Measurements from ENCODE around the gene ELP4.
A peak's percentile ranks its signal among the peaks of the same experiment; 100 is the strongest.
"Not testable (repeated sequence)": the region's sequence is repeated elsewhere in the genome, so short reads cannot be mapped to it uniquely, and the experiment has no call there.

ELP4 gene, protein sequence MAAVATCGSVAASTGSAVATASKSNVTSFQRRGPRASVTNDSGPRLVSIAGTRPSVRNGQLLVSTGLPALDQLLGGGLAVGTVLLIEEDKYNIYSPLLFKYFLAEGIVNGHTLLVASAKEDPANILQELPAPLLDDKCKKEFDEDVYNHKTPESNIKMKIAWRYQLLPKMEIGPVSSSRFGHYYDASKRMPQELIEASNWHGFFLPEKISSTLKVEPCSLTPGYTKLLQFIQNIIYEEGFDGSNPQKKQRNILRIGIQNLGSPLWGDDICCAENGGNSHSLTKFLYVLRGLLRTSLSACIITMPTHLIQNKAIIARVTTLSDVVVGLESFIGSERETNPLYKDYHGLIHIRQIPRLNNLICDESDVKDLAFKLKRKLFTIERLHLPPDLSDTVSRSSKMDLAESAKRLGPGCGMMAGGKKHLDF

DNA sequence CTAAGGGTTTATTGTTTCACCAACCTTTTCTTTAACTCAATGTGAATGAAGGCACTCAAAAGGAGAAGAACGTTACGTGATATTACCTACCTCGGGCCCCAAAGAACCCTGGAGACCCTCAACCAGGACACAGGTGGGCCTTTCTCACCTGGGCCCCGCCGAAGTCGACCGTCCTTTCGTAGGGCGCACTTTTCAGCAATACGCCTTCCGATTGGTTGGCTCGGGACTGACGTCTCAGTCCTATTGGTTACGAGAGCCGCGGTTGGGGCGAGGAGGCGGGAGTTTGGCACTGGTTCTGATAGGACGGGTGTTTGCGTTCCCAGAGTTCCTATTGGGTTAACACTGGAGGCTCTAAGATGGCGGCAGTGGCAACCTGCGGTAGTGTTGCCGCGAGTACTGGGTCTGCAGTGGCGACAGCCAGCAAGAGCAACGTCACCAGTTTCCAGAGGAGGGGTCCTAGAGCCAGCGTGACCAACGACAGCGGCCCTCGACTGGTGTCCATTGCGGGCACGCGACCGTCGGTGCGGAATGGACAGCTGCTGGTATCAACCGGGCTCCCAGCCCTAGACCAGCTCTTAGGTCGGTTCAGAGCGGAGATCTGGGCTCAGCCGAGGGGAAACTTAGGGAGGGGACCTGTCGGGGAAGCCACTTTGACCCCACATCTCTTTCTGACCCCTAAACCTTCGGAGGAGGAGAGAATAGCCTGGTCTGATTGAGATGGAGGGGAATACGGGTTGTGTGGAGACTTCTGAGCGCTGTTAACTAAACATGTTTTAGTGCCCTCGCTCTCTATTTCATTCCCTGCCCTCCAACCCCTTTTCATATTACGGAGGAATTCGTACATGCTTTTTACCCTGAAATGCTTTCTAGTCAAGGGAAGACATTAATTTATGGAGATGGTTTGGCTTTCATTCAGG lies at the start of gene ELP4, which contains the start of gene IMMP1L:
ELP4 (plus strand) TSS at position 339 of the 917 bp plus-strand sequence; CDS start at position 357, 18 bp downstream.
IMMP1L (minus strand) TSS at position 194 of the 917 bp plus-strand sequence. CDS start 46,346 bp downstream, outside the sequence.
- peak; percentile 76 for DNase-seq

DNA sequence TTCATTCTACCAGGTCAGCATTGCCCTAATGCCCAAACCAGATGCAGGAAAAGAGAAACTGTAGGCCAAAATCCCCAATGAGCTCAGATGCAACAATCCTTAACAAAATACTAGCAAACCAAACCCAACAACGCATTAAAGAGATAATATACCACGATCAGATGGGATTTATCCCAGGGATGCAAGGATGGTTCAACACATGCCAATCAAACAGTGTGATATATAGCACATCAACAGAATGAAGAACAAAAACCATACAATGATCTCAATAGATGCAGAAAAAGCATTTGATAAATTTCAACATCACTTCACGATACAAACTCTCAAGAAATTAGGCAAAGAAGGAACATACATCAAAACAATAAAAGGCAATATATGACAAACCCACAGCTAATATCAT lies 45.1 kb upstream of the ELP4 start:
- DNase-seq, result no peak

DNA sequence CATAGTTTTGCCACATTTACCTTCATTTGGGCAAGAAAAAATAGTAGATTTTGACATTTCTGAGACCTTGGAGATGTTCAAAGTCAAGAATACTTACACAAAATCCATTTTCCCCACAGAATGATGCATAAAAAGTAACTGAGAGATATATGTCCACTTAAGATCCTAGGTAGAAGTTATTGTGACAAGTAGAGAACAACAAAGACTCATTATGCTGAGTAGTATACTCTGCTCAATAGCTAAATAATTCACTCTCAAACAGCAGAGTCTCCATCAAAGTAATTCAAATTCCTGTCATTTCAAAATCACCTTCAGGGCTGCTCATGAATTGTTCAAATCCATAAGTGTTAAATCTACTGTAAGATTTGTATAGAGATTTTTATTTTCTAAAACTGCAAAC lies 35.5 kb upstream of the ELP4 start:
- no peak for DNase-seq

DNA sequence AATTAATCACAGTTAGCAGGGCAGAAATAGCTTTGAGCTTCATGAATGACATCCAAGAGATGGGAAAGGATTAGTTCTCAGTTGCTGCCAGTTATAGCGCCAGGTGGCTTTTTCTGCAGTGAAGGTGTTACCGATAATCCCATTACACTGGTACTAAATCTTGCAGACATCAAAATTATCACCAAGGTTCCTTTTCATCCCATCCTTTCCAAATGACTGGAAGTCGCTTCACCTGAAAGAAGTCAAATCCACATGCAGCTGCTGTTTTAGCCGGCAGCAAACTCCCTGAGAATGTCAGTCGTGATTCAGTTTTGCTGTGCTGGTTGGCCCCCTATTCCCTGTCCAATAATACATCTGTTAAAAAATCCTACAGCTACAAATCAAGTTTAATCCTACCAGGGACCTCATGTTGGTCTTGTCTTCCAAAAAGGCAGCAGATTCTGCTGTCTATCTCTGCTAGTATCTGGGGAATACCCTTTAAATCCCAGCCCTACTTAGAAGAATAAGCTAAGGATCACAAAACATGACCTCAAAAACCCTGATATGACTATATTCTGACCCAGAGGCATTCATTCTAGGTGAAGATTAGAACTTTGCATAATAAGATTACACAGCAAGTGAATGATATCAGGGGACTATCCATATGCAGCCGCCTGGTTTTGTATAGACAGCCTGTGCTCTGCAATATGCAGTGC lies 31.9 kb upstream of the ELP4 start:
- no peak for DNase-seq

DNA sequence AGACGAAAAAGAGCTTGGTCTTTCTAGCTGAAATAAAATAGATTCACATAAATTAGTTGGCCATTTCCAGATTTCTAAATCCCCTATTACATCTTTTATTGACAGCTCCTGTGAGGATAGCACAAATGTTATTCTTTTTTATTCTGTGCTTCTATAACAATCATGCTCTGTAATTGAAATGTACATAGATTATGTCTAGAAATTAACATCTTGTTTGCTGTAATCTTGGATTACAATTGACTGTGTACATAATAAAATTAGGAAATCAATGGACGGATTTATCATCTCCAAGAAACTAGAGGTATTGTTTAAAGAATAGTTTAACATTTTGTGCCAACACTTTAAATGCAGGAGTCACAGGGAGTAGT lies 31.4 kb upstream of the ELP4 start:
- DNase-seq, result no peak

DNA sequence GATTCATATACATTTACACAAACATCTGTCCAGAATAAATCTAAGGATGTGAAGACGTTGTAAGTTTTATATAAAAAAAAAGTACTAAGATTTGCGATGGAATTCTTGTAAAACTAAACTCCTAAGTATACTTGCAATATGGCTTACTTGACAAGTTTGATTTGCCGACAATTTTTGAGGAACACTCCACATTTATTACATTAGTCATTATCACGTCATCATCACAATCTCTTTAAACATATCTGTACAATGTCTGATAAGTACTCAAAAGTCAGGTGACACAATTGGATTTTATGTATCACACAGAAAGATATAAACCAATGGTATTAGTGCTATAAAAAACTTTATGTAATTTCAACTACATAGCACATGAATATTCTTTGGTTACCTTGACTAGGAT lies 30.5 kb upstream of the ELP4 start:
- no peak for DNase-seq

DNA sequence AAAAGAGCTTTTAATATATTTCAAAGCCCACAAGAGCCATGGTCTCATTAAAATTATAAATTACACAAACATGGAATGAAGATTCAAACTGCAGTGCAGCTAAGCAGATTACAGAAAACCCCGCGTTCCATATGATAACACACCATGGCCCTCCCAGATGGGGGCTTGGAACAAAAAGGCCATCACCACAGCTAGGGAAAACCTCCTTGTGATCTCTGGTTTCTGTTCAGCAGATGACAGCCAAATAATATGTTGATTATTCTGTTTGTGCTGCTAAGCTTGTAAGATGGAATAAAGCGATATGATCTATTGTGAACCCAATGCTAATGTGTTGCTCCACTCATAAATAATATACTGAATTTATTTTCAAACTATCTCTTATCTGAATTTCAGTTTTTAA lies 28.6 kb upstream of the ELP4 start:
- DNase-seq, result no peak

DNA sequence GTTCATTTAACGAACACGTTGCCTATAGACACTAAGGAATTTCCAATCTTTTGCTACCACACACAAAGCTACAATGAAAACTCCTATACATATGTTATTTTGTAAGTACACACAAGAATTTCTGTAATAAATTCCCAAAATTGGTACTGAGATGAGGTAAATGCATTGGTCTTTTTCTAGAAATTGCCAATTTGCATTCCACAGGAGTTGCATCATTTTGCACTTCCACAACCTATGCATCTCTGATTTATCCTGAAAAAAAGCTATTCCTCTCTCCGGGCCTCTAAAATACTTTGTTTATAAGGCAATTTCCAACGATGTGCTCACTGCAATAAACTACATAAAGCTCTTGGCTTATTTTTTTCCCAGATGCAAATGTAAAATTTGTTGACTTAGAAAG lies 25.1 kb upstream of the ELP4 start:
- DNase-seq, result no peak

DNA sequence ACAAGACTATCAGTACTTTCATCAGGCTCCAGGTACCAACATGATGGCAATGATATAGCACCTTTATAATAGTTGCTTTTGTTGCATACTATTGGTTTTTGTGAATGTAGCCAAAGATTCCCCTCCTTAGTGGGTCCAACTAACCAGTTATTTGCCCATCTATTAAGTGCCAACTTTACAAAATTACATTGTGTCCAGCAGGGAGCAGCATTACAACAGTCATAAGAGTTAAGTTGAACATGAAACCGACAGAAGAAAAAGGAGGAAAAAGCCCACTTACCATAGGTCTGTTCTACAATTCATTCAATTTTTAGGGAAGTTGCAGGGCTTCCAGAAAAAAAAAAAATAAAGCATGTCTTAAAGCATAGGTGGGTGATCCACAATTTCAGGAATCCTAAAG lies 21.7 kb upstream of the ELP4 start:
- DNase-seq, result no peak

DNA sequence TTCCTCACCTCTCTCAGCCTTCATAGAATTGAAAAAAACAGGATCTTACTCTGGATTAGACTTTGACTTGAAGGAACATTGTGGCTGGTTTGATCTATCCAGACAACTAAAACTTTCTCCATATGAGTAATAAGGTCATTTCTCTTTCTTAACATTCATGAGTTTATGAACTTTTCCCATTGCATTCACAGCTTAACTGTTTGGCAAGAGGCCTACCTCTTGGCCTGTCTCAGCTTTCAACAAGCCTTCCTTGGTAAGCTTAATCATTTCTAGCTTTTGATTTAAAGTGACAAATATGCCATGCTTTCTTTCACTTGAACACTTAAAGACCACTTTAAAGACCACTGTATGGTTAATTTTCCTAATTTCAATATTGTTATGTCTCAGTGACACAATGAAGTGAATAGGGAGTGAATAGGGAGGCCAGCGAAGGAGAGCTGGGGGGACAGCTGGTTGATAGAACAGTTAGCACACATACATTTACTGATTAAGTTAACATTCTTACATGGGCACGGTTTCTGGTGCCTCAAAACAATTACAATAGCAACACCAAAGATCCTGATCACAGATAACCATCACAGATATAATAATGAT lies 17.1 kb upstream of the ELP4 start:
- DNase-seq, result no peak

DNA sequence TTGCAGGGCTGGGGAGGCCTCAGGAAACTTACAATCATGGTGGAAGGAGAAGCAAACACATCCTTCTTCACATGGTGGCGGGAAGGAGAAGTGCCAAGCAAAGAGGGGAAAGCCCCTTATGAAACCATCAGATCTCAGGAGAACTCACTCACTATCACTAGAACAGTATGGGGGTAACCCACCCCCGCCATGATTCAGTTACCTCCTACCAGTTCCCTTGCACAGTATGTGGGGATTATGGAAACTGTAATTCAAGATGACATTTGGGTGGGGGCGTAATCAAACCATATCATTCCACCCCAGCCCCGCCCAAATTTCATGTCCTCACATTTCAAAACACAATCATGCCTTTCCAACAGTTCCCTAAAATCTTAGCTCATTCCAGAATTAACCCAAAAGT lies 16.3 kb upstream of the ELP4 start:
- no peak for DNase-seq

DNA sequence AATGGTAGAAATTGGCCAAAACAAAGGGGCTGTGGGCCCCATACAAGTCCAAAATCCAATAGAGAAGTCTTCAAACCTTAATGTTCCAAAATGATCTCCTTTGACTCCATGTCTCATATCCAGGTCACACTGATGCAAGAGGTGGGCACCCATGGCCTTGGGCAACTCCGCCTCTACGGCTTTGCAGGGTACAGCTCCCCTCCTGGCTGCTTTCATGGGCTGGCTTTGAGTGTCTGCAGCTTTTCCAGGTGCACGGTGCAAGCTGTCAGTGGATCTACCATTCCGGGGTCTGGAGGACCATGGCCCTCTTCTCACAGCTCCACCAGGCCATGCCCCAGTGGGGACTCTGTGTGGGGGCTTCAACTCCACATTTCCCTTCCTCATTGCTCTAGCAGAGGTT lies 15.8 kb upstream of the ELP4 start:
- DNase-seq, result not testable (repeated sequence)

DNA sequence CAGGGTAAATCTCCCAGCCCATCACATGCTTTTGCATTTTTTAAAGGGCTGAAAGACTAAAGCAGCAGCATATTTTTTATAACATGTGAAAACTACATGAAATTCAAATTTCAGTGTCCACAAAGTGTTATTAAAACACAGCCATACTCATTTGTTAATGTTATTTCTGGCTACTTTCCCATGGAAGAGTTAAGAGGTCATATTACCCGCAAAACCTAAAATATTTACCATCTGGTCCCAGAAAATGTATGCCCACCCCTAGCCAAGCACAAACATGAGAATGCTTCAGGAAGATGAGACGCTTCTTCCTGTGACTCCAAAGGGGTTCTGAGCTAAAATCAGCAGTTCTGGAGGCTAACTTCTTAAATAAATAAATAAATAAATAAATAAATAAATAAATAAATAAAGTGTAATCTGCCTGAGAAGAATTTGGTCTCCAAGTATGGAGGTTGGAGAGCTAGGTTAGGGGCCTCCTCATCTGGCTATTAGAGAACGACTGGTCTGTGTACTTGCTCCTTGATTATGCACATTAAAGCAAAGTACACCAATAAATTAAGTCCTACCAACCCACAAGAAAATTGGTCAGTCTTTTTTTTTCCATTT lies 9.9 kb upstream of the ELP4 start:
- DNase-seq, result no peak

DNA sequence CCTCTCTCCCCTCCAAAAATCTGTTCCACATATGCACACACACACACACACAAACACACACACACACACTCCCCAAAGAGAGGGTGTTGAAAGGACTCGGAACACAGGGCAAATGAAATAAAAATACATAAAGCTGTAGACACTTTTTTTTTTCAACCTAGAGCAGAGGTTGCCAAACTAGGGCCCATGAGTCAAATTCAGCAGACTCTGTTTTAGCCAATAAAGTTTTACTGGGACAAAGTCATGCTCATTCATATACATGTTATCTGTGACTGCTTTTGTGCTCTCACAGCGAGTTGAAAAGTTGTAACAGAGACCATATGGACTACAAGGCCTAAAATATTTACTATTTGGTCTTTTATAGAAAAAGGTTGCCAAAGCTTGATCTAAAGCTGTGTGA lies 9.0 kb upstream of the ELP4 start:
- no peak for DNase-seq

DNA sequence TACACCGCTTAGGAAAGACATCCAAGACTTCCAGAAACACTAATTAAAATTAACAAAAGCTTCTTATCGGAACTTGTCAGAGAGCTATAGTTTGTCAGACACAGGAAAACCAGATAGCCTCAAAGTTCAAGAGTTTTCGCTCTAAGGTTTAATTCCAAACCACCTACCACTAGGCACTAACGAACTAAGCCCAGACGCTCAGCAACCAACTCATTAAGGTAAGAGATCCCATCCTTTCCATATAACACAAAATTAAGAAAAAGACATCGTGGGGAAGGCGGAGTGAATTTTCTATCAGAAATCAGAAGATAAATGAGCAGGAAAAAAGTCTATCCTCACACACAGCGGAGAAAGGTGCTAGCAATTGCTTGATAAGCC lies 527 bp upstream of the ELP4 start:
- DNase-seq, result no peak

DNA sequence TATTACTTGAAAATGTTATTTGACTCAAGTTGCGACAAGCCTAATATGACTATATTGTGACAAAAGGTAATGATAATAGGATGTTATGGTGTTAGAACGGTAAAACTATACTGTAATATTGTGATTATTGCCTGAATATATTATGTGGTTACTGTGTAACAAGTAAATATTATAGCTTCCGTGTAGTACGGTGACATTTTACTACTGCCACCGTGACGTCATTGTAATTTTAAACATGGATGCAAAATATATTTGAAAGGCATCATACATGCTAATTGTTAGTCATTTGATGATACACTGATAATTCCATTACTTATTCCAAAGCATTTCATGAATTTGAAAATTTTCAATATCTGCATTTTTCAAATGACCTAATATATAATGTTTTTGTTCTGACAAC lies 2.5 kb downstream of the ELP4 start:
- no peak for DNase-seq

DNA sequence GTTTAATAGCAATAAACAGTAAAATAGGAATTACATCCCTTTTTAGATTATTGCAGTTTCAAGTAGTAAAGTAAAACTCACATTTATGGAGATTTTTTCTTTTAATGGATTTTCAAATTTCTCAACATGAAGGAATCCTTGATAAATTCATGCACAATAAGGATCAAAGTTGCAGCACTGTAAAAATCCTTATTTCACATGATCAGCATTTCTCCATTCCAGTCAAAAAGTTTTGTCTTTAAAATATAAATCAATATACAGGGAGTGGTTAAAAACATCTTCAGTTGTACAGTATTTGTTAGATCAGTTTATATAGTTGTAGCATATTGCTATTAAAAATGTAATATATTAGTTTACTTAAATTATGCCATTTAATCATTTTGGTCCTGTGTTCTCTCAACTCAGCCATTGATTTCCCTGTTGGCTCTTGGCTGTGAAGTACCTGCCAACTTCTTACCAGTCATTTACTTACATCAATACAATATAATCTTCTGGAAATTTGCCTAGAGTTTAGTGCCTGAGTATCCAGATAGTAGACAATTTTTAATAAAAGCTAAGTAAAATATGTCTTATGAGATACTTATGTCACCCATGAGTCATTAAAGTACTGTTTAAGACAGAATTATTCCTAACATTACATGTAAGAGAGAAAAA lies 12.1 kb downstream of the ELP4 start:
- DNase-seq, result no peak

DNA sequence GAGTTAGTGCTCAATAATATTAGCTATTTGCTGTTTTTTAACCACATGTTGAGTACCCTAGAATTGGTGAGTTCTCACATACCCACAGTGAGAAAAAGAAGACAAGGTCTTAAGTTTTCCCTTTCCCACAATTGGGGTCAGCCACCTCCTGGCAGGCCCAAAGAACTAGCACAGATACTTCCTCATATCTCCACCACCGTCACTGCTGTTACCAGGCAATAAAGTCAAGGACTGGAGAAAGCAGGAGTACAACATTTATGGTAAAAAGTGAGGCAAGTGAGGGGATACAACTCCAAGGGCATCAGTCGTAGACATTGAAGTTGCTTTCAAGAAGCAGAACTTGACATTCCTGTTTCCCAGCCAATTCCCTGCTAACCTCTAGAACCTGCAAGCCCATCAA lies 19.6 kb downstream of the ELP4 start:
- no peak for DNase-seq

DNA sequence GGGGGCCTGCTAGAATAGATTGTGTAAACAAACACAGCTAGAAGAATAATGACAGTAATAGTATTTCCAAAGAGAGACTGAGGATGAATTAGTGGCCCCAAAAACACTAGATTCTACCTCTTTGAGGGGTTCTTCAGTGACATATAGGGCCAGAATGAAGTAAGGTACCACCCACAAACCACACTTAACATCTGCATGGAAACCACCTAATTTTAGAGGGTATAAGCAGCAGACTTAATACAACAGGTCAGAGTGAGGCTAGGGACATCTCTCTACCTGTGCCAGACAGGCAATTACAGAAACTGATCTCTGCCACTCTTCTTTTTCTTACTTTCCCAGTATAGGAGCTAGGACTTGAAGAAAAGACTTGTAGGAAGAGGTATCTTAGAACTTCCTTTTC lies 20.1 kb downstream of the ELP4 start:
- DNase-seq, result no peak

DNA sequence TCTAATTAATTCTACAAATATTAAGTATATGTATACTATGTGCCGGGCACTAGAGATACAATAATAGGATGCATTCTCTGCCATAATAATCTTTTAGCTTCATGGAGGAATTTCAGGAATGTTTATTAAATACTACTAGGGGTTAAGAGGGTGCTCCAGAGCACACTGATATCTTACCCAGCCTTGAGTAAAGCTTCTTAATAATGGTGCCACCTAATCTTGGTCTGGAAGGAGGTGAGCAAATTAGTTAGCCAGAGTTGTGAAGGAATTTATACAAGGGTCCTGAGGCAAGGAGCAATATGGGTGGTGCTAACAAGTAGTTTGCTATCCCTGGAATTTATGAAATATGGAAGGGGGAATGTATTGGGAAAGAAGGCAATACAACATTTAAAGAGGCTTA lies 21.7 kb downstream of the ELP4 start:
- DNase-seq, result no peak

DNA sequence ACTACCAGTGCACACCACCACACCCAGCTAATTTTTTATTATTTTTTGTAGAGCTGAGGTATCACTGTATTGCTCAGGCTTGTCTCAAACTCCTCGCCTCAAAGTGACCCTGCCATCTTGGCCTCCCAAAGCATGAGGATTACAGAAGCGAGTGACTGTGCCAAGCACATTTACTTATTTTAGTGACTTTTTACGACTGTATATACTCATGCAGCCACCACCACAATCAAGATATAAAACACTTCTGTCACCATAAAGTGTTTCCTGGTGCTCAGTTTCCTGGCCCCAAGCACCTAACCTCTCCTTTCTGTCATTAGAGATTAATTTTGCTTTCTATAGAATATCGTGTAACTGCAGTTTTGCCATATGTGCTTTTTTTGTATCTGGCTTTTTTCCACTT lies 25.9 kb downstream of the ELP4 start:
- no peak for DNase-seq

DNA sequence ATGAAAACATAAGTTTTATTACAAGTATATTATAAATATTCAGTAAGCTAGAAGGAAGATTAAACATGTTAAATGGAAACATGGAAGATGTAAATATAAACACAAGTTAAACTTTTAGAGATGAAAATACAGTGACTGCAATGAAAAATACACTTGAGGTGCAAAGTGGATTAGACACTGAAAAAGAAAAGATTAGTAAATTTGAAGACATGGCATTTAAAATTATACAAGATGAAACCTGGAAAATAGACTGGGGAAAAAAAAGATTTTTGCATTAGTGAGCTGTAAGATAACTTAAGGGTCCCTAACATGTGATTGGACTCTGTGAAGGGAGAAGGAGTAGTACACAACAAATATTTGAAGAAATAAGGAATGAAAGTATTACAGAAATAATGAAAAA lies 33.3 kb downstream of the ELP4 start:
- DNase-seq, result no peak

All from NCI-H510A treated with DMSO at 0.1 percent for 48 hours (cell line).